GM12873 (cell line): ENCODE results near the gene ETNK2.

Experiments
- TF ChIP-seq, protein P1 (sequence below): IDR thresholded peaks from 2 replicates; pipeline ENCODE4 v1.5.1; 2012; ENCODE audit warnings: low read depth, mild to moderate bottlenecking, moderate library complexity, low read length, control low read depth; ENCODE audit not compliant: insufficient read depth; ENCODE audit errors: missing control alignments

Gene ETNK2

DNA sequence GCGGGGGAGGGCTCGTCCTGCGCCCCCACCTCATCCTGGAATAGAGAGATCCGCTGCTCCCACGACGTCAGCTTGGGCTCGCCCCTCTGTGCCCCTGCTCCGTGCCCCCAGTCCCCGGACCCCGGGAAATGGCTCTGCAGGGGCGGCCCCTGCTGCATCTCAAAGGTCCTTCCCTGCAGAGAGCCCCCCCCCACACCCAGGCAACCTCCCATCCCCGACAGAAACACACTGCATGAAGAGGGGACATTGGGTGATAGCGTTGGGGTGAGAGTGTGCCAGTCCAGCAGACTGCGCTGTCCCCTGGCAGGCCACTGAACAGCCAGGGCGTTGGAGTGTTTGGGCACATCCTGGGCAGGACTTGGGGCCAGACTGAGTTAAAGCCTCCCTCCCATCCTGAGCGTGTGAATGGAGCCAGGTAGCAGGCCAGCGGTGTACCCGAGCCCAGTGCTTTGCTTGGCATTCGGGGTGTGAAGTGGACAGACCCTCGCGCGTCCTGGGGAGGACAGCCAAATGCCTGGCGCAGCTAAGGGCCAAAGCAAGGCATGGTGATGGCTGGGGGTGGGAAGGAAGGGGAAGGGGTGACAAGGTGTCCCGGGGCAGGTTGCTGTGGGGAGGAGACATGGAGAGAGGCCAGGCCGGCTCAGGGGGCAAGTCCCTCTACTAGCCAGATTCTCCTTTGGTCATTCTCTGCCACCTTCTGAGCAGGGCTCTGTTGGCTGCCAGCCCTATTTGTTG is 633 bp upstream of the ETNK2 start:
- TF ChIP-seq, protein P1, sequence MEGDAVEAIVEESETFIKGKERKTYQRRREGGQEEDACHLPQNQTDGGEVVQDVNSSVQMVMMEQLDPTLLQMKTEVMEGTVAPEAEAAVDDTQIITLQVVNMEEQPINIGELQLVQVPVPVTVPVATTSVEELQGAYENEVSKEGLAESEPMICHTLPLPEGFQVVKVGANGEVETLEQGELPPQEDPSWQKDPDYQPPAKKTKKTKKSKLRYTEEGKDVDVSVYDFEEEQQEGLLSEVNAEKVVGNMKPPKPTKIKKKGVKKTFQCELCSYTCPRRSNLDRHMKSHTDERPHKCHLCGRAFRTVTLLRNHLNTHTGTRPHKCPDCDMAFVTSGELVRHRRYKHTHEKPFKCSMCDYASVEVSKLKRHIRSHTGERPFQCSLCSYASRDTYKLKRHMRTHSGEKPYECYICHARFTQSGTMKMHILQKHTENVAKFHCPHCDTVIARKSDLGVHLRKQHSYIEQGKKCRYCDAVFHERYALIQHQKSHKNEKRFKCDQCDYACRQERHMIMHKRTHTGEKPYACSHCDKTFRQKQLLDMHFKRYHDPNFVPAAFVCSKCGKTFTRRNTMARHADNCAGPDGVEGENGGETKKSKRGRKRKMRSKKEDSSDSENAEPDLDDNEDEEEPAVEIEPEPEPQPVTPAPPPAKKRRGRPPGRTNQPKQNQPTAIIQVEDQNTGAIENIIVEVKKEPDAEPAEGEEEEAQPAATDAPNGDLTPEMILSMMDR = no peak

DNA sequence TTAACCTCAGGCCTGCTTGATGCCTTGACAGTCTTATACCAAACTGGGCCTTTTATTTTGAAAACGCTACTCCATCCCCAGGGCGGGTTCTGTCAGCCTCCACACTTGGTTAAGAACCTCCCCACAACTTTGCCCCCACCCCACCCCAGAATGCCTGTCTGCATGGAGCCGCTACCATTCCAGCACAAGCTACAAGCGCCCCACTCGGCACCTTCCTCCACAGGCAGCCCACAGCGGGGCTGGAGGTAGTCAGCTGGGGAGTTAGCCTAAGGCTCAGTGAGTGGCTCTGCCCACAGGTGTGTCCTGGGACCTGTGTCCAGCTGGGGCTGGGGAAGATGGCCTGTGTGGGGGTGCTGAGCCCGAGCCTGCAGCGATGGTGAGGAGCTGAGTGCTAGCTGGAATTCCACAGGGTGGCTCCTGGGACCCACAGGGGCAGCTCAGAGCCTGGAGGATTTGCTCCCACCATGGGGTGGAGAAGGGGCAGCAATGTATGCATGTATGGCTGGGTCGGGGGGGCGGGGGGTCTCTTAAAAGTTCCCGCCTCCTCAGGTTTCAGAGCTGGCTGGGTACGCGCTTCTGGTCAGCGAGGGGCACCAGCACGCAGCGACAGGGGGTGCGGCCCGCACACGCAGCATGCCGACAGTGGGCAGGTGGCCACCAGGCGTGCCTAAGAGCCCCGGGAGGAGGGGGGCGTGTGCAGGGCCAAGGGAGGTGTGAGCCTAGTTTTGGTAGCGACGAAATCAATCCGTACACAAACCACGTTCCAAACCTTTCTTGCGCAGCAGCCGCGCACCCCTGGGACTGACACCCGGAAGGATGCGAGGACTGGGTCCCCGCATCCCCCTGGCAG is 917 bp downstream of the ETNK2 start:
- TF ChIP-seq, protein P1 = no peak

DNA sequence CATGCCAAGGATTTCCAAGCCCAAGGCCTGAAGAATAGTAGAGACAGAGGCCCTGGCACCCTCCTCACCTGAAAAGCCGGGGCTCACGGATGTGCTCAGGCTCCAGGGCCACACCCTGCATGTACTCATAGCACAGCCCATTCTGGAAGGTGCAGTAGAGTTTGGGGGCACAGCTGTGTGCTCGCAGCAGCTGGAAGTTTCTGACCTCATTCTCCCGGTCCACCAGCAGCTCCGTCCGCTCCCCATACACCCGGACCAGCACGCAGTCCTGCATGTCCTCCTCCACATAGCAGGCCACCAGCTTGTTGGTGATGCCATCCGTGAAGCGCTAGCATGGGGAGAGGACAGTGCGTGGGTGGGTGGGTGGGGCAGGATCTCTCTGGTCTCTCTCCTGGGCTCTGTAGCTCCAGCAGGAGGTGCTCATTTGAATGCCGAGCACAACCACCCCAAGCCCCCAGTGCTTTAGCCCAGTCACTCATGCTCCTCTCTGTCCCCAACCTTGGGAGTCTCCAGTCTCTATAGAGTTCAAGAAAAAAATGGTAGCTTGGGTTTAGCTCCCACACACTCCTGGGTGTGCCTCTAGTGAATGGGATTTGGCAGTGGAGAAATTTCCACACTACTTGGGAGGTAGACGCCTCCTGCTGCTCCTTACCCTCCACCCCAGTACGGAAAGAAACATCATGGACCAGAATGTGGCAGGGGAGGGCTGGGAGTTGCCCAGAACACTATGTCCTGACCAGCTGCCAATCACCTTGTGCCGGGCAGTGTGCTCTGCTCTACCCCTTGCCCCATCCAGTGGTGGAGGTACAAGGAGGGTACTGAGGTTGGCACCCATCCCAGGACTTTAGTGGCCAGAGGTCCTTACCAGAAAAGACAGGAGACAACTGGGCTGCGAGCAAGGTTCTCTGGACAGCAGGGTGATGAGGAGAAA is 1.9 kb downstream of the ETNK2 start:
- TF ChIP-seq, protein P1 = no peak

DNA sequence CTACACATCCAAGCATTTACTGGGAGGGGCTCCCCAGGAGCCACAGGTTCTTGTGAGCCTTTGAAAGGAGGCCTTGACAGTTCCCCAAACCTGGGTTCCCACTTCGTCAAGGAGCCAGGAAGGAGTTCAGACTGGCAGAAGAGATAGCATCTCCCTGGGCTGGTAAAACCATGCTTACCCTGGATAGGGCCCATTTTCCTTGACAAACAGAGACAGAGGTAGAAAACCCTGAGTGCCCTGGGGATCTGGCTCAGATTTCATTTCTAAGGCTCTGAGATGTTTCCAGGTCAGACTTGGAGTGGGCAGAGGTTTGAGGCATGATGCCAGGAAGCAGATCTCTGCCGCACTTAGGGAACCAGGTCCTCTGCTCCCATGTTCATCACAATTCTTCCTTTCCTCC is 2.7 kb downstream of the ETNK2 start:
- TF ChIP-seq, protein P1 = no peak

DNA sequence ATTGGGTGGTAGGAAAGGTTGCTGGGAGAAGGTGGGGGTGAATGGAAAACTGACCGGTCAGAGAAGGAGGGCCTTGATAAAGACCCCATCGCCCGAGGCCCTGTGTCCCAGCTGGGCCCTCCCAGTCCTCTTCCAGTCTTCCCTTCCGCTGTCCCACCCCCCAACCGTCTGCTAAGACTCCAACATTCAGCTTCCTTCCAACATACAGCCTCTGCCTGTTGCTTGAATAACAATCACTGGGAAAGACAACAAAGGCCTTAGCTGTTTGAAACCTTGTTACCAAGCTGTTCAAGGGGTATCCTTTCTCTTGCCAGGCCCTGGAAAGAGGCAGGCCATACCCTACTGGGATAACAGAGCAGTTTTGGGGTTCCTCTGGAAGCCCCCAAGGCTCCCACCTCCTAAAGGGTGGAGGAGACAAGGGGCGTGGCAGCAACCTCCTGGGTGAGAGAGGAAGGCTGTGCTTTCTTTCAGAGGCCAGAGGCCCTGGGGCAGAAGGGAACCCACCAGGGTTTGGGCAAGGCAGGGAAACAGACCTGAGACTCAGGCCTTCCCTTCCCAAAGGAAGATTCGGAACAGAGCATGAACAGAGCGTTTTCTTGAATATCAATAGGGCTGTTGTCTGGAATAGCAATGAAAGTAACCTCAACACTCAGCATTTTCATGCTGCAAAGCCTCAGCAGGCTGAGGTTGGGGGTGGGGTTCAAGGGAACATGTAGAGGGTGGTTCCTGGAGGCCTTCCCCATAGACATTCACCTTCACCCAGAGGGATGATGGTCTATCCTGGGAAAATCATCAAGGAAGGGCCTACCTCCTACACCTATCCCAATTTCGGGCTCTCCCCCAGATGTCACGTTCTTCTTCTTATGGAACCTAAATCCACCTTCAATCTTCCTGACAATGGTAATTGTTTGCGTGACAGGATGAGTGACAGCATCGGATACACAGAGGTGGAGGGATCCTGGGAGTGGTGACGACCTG is 4.1 kb downstream of the ETNK2 start:
- TF ChIP-seq, protein P1 = no peak

DNA sequence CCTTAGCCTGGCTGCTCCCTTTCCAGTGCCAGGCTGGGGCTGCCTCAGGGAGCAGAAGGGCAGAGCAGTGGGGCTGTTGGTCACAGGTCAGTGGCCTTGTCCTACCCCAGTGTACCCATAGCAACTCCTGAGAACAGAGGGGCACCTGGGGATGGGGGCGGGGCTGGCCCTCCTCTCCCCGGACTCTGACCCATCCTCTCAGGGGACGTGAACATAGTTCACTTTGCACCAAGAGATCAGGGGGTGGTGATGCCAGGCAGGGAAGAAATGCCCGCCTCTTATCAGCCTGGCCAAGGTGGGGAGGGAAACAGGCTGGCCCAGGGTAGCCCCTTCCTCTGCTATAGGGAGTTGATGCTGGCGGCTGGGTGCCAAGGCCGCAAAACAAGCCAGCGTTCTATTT is 4.9 kb downstream of the ETNK2 start:
- TF ChIP-seq, protein P1 = no peak
